Kidney (tissue), 14 donors: ENCODE data around the gene GTSF1L. TPM values are rescaled to one million over a fixed set of nuclear protein-coding genes. Genes with fewer than 3 reads are reported as not detected.

Experiments
- DNase-seq, 5 donors: peaks; one replicate each; pipeline ENCODE4 v3.0.0-alpha.2; 2013 to 2020
- FAIRE-seq: peaks from 2 replicates; lab custom pipeline; 2012; peaks lifted over from hg19 to GRCh38; lab: Jason Lieb, UNC
- H3K27ac ChIP-seq, 2 donors: one replicate each; pipeline ENCODE4 v1.7.0; 2013; ENCODE audit warnings: low read depth in 2 of 2, low read length in 2 of 2, inconsistent platforms in 1 of 2
- H3K27me3 ChIP-seq: one replicate; pipeline ENCODE4 v1.7.1; 2013; ENCODE audit warnings: low read length, inconsistent platforms; ENCODE audit not compliant: control insufficient read depth, insufficient read depth
- H3K36me3 ChIP-seq, 3 donors: one replicate each; pipeline versions ENCODE4 v1.7.0 to v1.7.1; 2013; ENCODE audit warnings: low read length in 3 of 3, control low read depth in 1 of 3, inconsistent platforms in 1 of 3; ENCODE audit not compliant: insufficient read depth in 3 of 3, control insufficient read depth in 2 of 3
- H3K4me1 ChIP-seq, 3 donors: one replicate each; pipeline versions ENCODE4 v1.7.0 to v1.7.1; 2013; ENCODE audit warnings: low read length in 3 of 3, inconsistent platforms in 1 of 3, low read depth in 1 of 3; ENCODE audit not compliant: control insufficient read depth in 2 of 3, insufficient read depth in 2 of 3
- H3K4me3 ChIP-seq, 3 donors: one replicate each; pipeline versions ENCODE4 v1.7.0 to v1.8.1; 2013; ENCODE audit warnings: low read length in 3 of 3, control low read depth in 1 of 3, inconsistent platforms in 1 of 3
- H3K9ac ChIP-seq, 3 donors: one replicate each; pipeline versions ENCODE4 v1.7.0 to v1.7.1; 2013; ENCODE audit warnings: low read length in 3 of 3, control low read depth in 1 of 3, inconsistent platforms in 1 of 3
- H3K9me3 ChIP-seq, 3 donors: one replicate each; pipeline versions ENCODE4 v1.7.0 to v1.7.1; 2013; ENCODE audit warnings: low read length in 3 of 3, control low read depth in 1 of 3, inconsistent platforms in 1 of 3; ENCODE audit not compliant: control insufficient read depth in 2 of 3, insufficient read depth in 1 of 3
- intact Hi-C: fragments of 100-400 bp; cut with DNase I; formaldehyde crosslinking; loops from one replicate; pipeline ENCODE4 v1.11.1; 2022
- polyA plus RNA-seq: library from polyadenylated mRNA; stranded (reverse); fragments of 350-450 nt; fragmentation: Illumina TruSeq; extraction: RNeasy Lipid Tissue Mini Kit (QIAGEN cat#74804); gene quantifications from one replicate; pipeline ENCODE4 v1.2.3, GENCODE V29; 2014; ENCODE audit warnings: low read depth, low replicate concordance; ENCODE audit not compliant: insufficient read depth
- total RNA-seq: library from RNA; stranded (reverse); fragmentation: NEBNext Ultra II Directional; extraction: Animal tissue kit (Norgen Biotek cat#: 25700); gene quantifications from one replicate; pipeline ENCODE4 v1.2.1, GENCODE V29; 2021
- TF ChIP-seq, protein P1 (sequence below): IDR thresholded peaks from 3 replicates; pipeline ENCODE4 v1.5.1; 2012; ENCODE audit warnings: mild to moderate bottlenecking, moderate library complexity, borderline replicate concordance; ENCODE audit not compliant: insufficient read depth; ENCODE audit errors: extremely low read depth
- donor health status: control.
- donor health status: control.
- donor health status: control.
- donor health status: control.
- donor health status: control.
- donor health status: DM: yes; HTN: yes; CAD: no.
- donor health status: Normal renal cell carcinoma (clear cell type).

Gene GTSF1L
- total and polyA plus RNA-seq, 2 donors from 2014 or later, result not detected

DNA sequence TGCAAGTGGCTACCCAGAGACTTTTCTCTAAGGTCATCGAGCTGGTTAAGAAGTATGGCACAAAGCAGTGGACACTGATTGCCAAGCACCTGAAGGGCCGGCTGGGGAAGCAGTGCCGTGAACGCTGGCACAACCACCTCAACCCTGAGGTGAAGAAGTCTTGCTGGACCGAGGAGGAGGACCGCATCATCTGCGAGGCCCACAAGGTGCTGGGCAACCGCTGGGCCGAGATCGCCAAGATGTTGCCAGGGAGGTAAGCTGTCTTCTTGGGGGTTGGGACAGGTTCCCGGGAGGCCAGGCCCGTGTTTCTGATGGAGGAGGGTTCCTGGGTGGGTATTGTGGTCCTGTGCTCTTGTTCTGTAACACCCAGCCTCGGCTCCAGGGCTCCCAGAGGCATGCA lies 40.0 kb downstream of the GTSF1L start:
- FAIRE-seq, result no peak
- Histone ChIP-seq H3K36me3 (no peaks in the 10 kb centered on the region), H3K4me3 (no peak overlapping the region), H3K27ac (no peak overlapping the region), H3K4me1 (no peaks in the 10 kb centered on the region), H3K27me3 (no peaks in the 10 kb centered on the region), H3K9me3 (no peaks in the 10 kb centered on the region), H3K9ac (no peak overlapping the region)
- TF ChIP-seq, protein P1, sequence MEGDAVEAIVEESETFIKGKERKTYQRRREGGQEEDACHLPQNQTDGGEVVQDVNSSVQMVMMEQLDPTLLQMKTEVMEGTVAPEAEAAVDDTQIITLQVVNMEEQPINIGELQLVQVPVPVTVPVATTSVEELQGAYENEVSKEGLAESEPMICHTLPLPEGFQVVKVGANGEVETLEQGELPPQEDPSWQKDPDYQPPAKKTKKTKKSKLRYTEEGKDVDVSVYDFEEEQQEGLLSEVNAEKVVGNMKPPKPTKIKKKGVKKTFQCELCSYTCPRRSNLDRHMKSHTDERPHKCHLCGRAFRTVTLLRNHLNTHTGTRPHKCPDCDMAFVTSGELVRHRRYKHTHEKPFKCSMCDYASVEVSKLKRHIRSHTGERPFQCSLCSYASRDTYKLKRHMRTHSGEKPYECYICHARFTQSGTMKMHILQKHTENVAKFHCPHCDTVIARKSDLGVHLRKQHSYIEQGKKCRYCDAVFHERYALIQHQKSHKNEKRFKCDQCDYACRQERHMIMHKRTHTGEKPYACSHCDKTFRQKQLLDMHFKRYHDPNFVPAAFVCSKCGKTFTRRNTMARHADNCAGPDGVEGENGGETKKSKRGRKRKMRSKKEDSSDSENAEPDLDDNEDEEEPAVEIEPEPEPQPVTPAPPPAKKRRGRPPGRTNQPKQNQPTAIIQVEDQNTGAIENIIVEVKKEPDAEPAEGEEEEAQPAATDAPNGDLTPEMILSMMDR, result no peak
- no peak for DNase-seq
- intact Hi-C loops, result no loop called here

DNA sequence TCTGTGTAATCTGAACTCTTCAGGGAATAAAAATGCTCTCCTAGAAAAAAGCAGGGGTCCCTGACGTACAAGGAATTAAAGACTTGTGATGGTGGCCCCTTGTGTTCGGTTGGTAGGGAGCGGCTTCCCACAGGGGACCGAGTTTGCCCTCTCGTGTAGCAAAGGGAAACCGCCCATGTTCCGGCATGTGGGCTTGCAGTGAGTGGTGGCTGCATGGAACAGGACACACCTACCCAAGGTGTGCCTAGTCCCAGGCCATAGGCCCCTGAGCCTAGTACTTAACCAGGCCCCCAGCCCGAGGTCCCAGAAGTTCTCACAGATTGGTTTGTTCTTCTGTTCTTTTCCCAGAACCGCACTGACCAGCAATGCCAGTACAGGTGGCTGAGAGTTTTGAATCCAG lies 44.4 kb downstream of the GTSF1L start:
- TF ChIP-seq, protein P1, result no peak
- DNase-seq, result no peak
- Histone ChIP-seq H3K27me3 (no peaks in the 10 kb centered on the region), H3K4me3 (no peak overlapping the region), H3K4me1 (no peaks in the 10 kb centered on the region), H3K27ac (no peak overlapping the region), H3K9ac (no peak overlapping the region), H3K36me3 (no peaks in the 10 kb centered on the region), H3K9me3 (no peaks in the 10 kb centered on the region)
- intact Hi-C loops, result no loop called here
- no peak for FAIRE-seq

DNA sequence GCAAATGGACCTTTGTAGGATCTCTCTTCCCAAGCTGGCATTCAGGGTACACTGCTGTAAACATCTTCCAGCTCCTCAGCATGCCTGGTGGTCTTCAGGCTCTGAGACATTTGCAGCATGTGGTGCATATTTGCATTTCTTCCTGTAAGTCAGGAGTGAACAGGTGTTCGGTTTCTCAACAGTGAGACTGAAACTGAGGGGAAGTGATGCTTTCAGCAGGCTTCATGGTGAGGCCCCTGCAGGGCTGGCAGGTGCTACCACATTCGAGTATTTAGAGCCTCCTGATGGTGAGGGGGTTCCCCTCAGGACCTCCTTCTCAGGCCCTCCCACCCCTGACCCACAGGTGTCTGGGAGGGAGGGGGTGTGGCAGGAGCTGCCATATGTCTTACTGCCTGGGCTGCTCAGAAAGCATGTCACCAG lies 44.8 kb downstream of the GTSF1L start:
- FAIRE-seq (no peak), DNase-seq (peak in 4 of 5 donors; percentile 41 to 57 (median 52))
- Histone ChIP-seq H3K4me1 (no peaks in the 10 kb centered on the region), H3K27me3 (no peaks in the 10 kb centered on the region), H3K9me3 (no peaks in the 10 kb centered on the region), H3K36me3 (no peaks in the 10 kb centered on the region), H3K9ac (no peak overlapping the region), H3K4me3 (no peak overlapping the region), H3K27ac (no peak overlapping the region)
- intact Hi-C loops, result no loop called here
- TF ChIP-seq, protein P1, result no peak

GRCh38 chr20:43681468-43681942 lies 45.3 kb downstream of the GTSF1L start:
- Histone ChIP-seq H3K27me3 (no peaks in the 10 kb centered on the region), H3K36me3 (no peaks in the 10 kb centered on the region), H3K9ac (no peak overlapping the region), H3K9me3 (no peaks in the 10 kb centered on the region), H3K4me3 (no peak overlapping the region), H3K4me1 (no peaks in the 10 kb centered on the region), H3K27ac (no peak overlapping the region)
- intact Hi-C loops, result no loop called here
- TF ChIP-seq, protein P1, result no peak
- FAIRE-seq (no peak), DNase-seq (peak in 2 of 5 donors; percentile 14 to 44)
